SK-N-SH treated with all-trans-retinoic acid at 6 μM for 48 hours (cell line): ENCODE data around the gene MYH14.

Source experiments
- OSR1 ChIP-seq: fragments of 250-450 bp; sonication (Bioruptor Pico); IDR thresholded peaks from 2 replicates; pipeline ENCODE4 v1.8.0; 2022; ENCODE audit warnings: moderate library complexity, mild to moderate bottlenecking, inconsistent platforms
- ZC3H10 ChIP-seq: fragments of 250-450 bp; sonication (Bioruptor Pico); IDR thresholded peaks from 2 replicates; pipeline ENCODE4 v1.5.1; 2021; ENCODE audit warnings: mild to moderate bottlenecking, moderate library complexity
- ZFP30 ChIP-seq: fragments of 450-650 bp; formaldehyde crosslinking; IDR thresholded peaks from 2 replicates; pipeline ENCODE4 v1.5.0; 2022; ENCODE audit warnings: mild to moderate bottlenecking, moderate library complexity
- TF ChIP-seq, protein P1 (sequence below): fragments of 250-450 bp; sonication (Bioruptor Pico); IDR thresholded peaks from 2 replicates; pipeline ENCODE4 v1.5.1; 2020; ENCODE audit warnings: low read depth, mild to moderate bottlenecking, moderate library complexity
- TF ChIP-seq, protein P2 (sequence below): fragments of 250-450 bp; sonication (Bioruptor Pico); IDR thresholded peaks from 2 replicates; pipeline ENCODE4 v1.8.0; 2020; ENCODE audit warnings: mild to moderate bottlenecking, moderate library complexity, borderline replicate concordance
- TF ChIP-seq, protein P3 (sequence below): fragments of 250-450 bp; sonication (Bioruptor Pico); IDR thresholded peaks from 2 replicates; pipeline ENCODE4 v1.8.0; 2021; ENCODE audit warnings: low read depth, mild to moderate bottlenecking, moderate library complexity, borderline replicate concordance

DNA sequence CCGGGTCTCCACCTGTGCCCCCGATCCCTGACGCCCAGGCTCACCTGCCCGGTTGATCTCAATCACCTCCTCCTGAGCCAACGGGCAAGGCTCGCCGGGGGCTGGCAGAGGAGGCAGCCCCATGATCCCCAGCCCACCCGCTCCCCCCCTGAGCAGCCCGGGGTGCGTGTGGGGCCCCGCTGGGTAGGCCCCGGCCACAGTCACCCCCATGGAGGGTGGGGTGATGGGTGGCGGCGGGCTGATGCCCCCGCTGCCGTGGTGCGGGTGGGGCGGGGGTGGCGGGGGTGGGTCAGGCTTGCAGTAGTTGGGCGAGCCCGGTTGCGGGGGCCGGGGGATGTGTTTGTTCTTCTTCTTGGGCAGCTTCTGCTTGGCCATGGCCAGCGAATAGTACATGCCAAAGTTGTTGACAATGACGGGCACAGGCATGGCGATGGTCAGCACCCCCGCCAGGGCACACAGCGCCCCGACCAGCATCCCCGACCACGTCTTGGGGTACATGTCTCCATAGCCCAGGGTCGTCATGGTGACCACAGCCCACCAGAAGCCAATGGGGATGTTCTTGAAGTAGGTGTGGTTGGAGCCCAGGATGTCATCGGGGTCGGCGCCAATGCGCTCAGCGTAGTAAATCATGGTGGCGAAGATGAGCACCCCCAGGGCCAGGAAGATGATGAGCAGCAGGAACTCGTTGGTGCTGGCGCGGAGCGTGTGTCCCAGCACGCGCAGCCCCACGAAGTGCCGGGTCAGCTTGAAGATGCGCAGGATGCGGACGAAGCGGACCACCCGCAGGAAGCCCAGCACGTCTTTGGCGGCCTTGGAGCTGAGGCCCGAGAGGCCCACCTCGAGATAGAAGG is 119.7 kb downstream of the MYH14 start:
- TF ChIP-seq ZC3H10 (no peak), OSR1 (no peak), ZFP30 (CRISPR knock-in tag) (no peak)
- TF ChIP-seq, protein P1, sequence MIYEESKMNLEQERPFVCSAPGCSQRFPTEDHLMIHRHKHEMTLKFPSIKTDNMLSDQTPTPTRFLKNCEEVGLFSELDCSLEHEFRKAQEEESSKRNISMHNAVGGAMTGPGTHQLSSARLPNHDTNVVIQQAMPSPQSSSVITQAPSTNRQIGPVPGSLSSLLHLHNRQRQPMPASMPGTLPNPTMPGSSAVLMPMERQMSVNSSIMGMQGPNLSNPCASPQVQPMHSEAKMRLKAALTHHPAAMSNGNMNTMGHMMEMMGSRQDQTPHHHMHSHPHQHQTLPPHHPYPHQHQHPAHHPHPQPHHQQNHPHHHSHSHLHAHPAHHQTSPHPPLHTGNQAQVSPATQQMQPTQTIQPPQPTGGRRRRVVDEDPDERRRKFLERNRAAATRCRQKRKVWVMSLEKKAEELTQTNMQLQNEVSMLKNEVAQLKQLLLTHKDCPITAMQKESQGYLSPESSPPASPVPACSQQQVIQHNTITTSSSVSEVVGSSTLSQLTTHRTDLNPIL (CRISPR knock-in tag): no peak
- TF ChIP-seq, protein P2, sequence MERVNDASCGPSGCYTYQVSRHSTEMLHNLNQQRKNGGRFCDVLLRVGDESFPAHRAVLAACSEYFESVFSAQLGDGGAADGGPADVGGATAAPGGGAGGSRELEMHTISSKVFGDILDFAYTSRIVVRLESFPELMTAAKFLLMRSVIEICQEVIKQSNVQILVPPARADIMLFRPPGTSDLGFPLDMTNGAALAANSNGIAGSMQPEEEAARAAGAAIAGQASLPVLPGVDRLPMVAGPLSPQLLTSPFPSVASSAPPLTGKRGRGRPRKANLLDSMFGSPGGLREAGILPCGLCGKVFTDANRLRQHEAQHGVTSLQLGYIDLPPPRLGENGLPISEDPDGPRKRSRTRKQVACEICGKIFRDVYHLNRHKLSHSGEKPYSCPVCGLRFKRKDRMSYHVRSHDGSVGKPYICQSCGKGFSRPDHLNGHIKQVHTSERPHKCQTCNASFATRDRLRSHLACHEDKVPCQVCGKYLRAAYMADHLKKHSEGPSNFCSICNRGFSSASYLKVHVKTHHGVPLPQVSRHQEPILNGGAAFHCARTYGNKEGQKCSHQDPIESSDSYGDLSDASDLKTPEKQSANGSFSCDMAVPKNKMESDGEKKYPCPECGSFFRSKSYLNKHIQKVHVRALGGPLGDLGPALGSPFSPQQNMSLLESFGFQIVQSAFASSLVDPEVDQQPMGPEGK (CRISPR knock-in tag): no peak
- TF ChIP-seq, protein P3, sequence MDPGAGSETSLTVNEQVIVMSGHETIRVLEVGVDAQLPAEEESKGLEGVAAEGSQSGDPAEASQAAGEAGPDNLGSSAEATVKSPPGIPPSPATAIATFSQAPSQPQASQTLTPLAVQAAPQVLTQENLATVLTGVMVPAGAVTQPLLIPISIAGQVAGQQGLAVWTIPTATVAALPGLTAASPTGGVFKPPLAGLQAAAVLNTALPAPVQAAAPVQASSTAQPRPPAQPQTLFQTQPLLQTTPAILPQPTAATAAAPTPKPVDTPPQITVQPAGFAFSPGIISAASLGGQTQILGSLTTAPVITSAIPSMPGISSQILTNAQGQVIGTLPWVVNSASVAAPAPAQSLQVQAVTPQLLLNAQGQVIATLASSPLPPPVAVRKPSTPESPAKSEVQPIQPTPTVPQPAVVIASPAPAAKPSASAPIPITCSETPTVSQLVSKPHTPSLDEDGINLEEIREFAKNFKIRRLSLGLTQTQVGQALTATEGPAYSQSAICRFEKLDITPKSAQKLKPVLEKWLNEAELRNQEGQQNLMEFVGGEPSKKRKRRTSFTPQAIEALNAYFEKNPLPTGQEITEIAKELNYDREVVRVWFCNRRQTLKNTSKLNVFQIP: no peak
